Liver (tissue), 9 donors: ENCODE results near the gene SMIM35. TPM values are rescaled to one million over a fixed set of nuclear protein-coding genes. Genes with fewer than 3 reads are reported as not detected.
A peak's percentile ranks its signal among the peaks of the same experiment; 100 is the strongest.

Source experiments
- DNase-seq: peaks from one replicate; pipeline ENCODE4 v3.0.0-alpha.2; 2017; ENCODE audit warnings: low spot score
- H3K27ac ChIP-seq, 2 donors: one replicate each; pipeline ENCODE4 v1.7.0; 2013; ENCODE audit warnings: inconsistent platforms in 2 of 2, low read length in 2 of 2, control low read depth in 1 of 2, low read depth in 1 of 2, mild to moderate bottlenecking in 1 of 2
- H3K27me3 ChIP-seq, 4 donors: one replicate each; pipeline versions ENCODE4 v1.6.1 to v1.7.0; 2013; ENCODE audit warnings: low read length in 3 of 4, inconsistent platforms in 1 of 4, mild to moderate bottlenecking in 1 of 4, moderate library complexity in 1 of 4; ENCODE audit not compliant: control insufficient read depth in 4 of 4, insufficient read depth in 4 of 4
- H3K36me3 ChIP-seq, 4 donors: one replicate each; pipeline versions ENCODE4 v1.6.1 to v1.7.0; 2013; ENCODE audit warnings: low read length in 3 of 4, mild to moderate bottlenecking in 3 of 4, low read depth in 1 of 4, moderate library complexity in 1 of 4; ENCODE audit not compliant: control insufficient read depth in 4 of 4, insufficient read depth in 3 of 4
- H3K4me1 ChIP-seq, 4 donors: one replicate each; pipeline versions ENCODE4 v1.6.1 to v1.7.0; 2013; ENCODE audit warnings: low read length in 3 of 4, mild to moderate bottlenecking in 3 of 4, moderate library complexity in 1 of 4; ENCODE audit not compliant: control insufficient read depth in 4 of 4, insufficient read depth in 4 of 4
- H3K4me3 ChIP-seq, 3 donors: one replicate each; pipeline versions ENCODE4 v1.6.1 to v1.7.0; 2013; ENCODE audit warnings: low read length in 3 of 3, control low read depth in 1 of 3, low read depth in 1 of 3, mild to moderate bottlenecking in 1 of 3
- H3K9ac ChIP-seq, 2 donors: one replicate each; pipeline ENCODE4 v1.7.0; 2013; ENCODE audit warnings: low read length in 2 of 2, mild to moderate bottlenecking in 2 of 2, moderate library complexity in 2 of 2, control low read depth in 1 of 2, low read depth in 1 of 2
- H3K9me3 ChIP-seq, 4 donors: one replicate each; pipeline versions ENCODE4 v1.6.1 to v1.7.0; 2013; ENCODE audit warnings: low read length in 3 of 4; ENCODE audit not compliant: control insufficient read depth in 4 of 4
- EGR1 ChIP-seq, 2 donors: IDR thresholded peaks; 2 replicates each; pipeline ENCODE4 v1.6.1; 2016 to 2018; ENCODE audit warnings: antibody characterized with exemption in 2 of 2, low read depth in 2 of 2
- FOXA1 ChIP-seq: IDR thresholded peaks from 2 replicates; pipeline ENCODE4 v1.6.1; 2016; ENCODE audit warnings: antibody characterized with exemption
- FOXA2 ChIP-seq: IDR thresholded peaks from 2 replicates; pipeline ENCODE4 v1.6.1; 2016; ENCODE audit warnings: antibody characterized with exemption
- GABPA ChIP-seq, 2 donors: IDR thresholded peaks in 1 of 2; conservative IDR thresholded peaks in 1 of 2; 2 replicates each; pipeline ENCODE4 v1.6.1; 2016; ENCODE audit warnings: antibody characterized with exemption in 2 of 2, mild to moderate bottlenecking in 1 of 2, moderate library complexity in 1 of 2
- HNF4A ChIP-seq, 2 donors: conservative IDR thresholded peaks; 2 replicates each; pipeline ENCODE4 v1.6.1; 2016; ENCODE audit warnings: antibody characterized with exemption in 2 of 2, mild to moderate bottlenecking in 2 of 2
- HNF4G ChIP-seq: IDR thresholded peaks from 2 replicates; pipeline ENCODE4 v1.6.1; 2016; ENCODE audit warnings: antibody characterized with exemption
- JUND ChIP-seq, 2 donors: IDR thresholded peaks; 2 replicates each; pipeline ENCODE4 v1.6.1; 2016; ENCODE audit warnings: antibody characterized with exemption in 2 of 2
- NR2F2 ChIP-seq: IDR thresholded peaks from 2 replicates; pipeline ENCODE4 v1.6.1; 2016; ENCODE audit warnings: antibody characterized with exemption
- RAD21 ChIP-seq, 2 donors: IDR thresholded peaks; 2 replicates each; pipeline ENCODE4 v1.6.1; 2016; ENCODE audit warnings: antibody characterized with exemption in 2 of 2, mild to moderate bottlenecking in 2 of 2
- RXRA ChIP-seq, 2 donors: IDR thresholded peaks; 2 replicates each; pipeline ENCODE4 v1.6.1; 2017 to 2018; ENCODE audit warnings: antibody characterized with exemption in 2 of 2, mild to moderate bottlenecking in 1 of 2
- SP1 ChIP-seq: IDR thresholded peaks from 2 replicates; pipeline ENCODE4 v1.6.1; 2018; ENCODE audit warnings: antibody characterized with exemption, mild to moderate bottlenecking
- TAF1 ChIP-seq: conservative IDR thresholded peaks from 2 replicates; pipeline ENCODE4 v1.6.1; 2016; ENCODE audit warnings: antibody characterized with exemption, mild to moderate bottlenecking
- YY1 ChIP-seq: IDR thresholded peaks from 2 replicates; pipeline ENCODE4 v1.6.1; 2016; ENCODE audit warnings: antibody characterized with exemption, mild to moderate bottlenecking
- WGBS: extraction: QIAGEN DNeasy Blood & Tissue Kit; methylation state at CpG from one replicate; pipeline ENCODE4 v1.1.7; 2013; 5-methylcytosine and 5-hydroxymethylcytosine counted together
- polyA plus RNA-seq, 2 donors: library from polyadenylated mRNA; stranded (reverse) in 1 of 2; unstranded in 1 of 2; fragments of 200-250 nt in 1 of 2; fragments of >200 nt in 1 of 2; fragmentation: Nextera tagmentation in 1 of 2; extraction: Ambion mirVana in 1 of 2; gene quantifications; one replicate each; pipeline versions ENCODE4 v1.2.1 to v1.2.3, GENCODE V29; 2013 to 2015
- total RNA-seq, 2 donors: library from RNA; depleted of rRNA; stranded (reverse); fragments of >200 nt; gene quantifications; one replicate each; pipeline ENCODE4 v1.2.3, GENCODE V29; 2014
- TF ChIP-seq, protein P1 (sequence below): IDR thresholded peaks from 2 replicates; pipeline ENCODE4 v1.6.1; 2016; ENCODE audit warnings: antibody characterized with exemption
- TF ChIP-seq, protein P2 (sequence below): fragments of 150-350 bp; IDR thresholded peaks from 2 replicates; pipeline ENCODE4 v1.5.1; 2017; ENCODE audit warnings: improper control_type of control experiment, low read depth, low read length; ENCODE audit not compliant: missing input control
- TF ChIP-seq, protein P3 (sequence below): IDR thresholded peaks from 2 replicates; pipeline ENCODE4 v1.6.1; 2016; ENCODE audit warnings: antibody characterized with exemption
- TF ChIP-seq, protein P4 (sequence below): IDR thresholded peaks from 2 replicates; pipeline ENCODE4 v1.6.1; 2016; ENCODE audit warnings: antibody characterized with exemption
- donor health status: healthy.
- donor health status: healthy.
- donor health status: healthy.
- donor health status: healthy.
- donor health status: healthy.

The SMIM35 gene
- total and polyA plus RNA-seq, 4 donors = 0.07 TPM; not detected in 3

DNA sequence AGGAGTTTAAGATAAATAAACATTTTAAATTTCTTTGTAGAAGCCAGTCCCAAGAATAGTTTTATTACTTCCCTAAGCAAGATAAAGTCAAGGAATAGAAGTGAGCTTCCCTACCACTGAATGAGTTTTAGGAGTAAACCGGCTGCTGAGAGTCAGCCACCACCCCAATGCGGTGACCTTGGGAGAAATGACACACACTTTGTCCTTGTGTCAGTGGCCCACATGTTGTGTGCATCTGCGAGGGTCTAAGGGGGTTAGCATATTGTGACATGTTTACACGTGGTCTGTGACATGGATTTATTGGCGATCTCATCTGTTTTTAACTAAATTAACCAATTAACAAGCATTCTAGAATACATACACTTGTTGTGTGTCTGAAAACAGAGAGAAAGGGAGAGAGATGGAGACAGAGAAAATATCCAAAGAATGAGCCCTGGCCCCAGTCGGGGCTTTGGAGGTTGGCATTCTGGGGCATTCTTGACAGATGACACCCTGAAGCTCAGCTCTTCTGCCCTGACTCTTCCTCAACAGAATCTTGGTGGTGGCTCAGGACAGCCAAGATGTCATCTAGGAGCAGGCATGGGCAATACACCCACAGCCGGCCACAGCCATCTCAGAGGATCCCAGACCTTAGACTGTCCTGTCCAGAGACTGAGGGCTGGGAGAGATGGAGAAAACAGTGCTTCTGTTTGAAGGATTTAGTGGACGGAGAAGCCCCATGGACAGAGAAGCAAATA lies 39.6 kb downstream of the SMIM35 start:
- Histone ChIP-seq H3K27me3 (no peaks in the 10 kb centered on the region), H3K4me1 (peaks cover 0 to 6% (median 1%) of the 10 kb centered on the region in 4 donors), H3K9ac (no peak overlapping the region), H3K27ac (no peak overlapping the region), H3K9me3 (no peaks in the 10 kb centered on the region), H3K36me3 (no peaks in the 10 kb centered on the region), H3K4me3 (no peak overlapping the region)
- no peak for DNase-seq
- TF ChIP-seq RXRA (IDR thresholded peaks at IDR 0.05) = no peak
- no peak for TF ChIP-seq RAD21 (IDR thresholded peaks at IDR 0.05)
- TF ChIP-seq JUND (IDR thresholded peaks at IDR 0.05) = no peak
- TF ChIP-seq TAF1 = no peak
- TF ChIP-seq, protein P1, sequence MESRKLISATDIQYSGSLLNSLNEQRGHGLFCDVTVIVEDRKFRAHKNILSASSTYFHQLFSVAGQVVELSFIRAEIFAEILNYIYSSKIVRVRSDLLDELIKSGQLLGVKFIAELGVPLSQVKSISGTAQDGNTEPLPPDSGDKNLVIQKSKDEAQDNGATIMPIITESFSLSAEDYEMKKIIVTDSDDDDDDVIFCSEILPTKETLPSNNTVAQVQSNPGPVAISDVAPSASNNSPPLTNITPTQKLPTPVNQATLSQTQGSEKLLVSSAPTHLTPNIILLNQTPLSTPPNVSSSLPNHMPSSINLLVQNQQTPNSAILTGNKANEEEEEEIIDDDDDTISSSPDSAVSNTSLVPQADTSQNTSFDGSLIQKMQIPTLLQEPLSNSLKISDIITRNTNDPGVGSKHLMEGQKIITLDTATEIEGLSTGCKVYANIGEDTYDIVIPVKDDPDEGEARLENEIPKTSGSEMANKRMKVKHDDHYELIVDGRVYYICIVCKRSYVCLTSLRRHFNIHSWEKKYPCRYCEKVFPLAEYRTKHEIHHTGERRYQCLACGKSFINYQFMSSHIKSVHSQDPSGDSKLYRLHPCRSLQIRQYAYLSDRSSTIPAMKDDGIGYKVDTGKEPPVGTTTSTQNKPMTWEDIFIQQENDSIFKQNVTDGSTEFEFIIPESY = no peak
- TF ChIP-seq SP1 = no peak
- TF ChIP-seq FOXA1 = no peak
- TF ChIP-seq, protein P2, sequence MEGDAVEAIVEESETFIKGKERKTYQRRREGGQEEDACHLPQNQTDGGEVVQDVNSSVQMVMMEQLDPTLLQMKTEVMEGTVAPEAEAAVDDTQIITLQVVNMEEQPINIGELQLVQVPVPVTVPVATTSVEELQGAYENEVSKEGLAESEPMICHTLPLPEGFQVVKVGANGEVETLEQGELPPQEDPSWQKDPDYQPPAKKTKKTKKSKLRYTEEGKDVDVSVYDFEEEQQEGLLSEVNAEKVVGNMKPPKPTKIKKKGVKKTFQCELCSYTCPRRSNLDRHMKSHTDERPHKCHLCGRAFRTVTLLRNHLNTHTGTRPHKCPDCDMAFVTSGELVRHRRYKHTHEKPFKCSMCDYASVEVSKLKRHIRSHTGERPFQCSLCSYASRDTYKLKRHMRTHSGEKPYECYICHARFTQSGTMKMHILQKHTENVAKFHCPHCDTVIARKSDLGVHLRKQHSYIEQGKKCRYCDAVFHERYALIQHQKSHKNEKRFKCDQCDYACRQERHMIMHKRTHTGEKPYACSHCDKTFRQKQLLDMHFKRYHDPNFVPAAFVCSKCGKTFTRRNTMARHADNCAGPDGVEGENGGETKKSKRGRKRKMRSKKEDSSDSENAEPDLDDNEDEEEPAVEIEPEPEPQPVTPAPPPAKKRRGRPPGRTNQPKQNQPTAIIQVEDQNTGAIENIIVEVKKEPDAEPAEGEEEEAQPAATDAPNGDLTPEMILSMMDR = no peak
- WGBS = 85% methylated on average over 8 of the region's 8 CpGs

DNA sequence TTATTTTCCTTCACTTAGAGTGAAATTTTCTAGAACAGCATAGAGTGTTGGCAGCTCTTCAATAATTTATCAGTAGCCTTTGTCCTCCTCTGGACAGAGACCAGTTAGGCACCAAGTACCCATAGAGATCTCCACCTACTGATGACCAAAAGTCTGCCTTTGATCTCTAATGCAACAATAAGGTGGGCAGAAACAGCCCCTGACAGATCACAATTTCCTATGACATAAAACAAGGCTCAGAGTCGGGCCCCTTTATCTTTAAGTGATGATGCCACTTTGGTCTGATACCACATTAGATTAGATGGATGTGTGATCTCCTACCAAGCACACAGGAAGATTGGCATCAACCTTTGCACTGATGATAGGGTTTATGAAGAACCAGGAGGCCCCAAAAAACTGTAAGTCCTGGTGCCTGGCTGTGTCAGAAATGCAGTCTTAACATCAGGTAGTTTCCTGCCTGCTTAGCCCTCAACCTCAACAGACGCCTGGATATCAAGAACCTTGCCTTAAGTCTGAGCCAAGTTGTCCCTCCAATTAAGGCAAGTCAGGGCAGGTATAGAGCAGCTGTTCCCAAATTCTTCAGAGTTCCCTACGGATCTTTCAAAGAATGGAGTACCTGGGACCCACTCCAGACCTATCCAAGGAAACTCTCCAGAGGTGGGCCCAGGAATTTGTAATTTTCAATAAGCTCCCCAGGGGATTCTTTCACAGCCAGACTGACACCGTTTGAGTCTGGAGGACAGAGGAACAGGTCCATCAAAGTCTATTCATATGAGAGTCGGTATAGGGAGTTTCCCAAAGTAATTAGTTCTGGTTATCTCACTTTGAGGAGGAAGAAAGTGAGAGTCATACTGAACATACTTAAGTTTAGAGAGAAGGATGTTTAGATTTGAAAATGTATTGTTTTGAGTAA lies 40.5 kb downstream of the SMIM35 start:
- no peak for DNase-seq
- Histone ChIP-seq H3K27ac (no peak overlapping the region), H3K36me3 (no peaks in the 10 kb centered on the region), H3K4me1 (peaks cover 0 to 6% (median 1%) of the 10 kb centered on the region in 4 donors), H3K27me3 (no peaks in the 10 kb centered on the region), H3K9ac (no peak overlapping the region), H3K4me3 (no peak overlapping the region), H3K9me3 (no peaks in the 10 kb centered on the region)
- TF ChIP-seq NR2F2 = no peak
- peak; percentile 30 to 35 for TF ChIP-seq HNF4A (conservative IDR thresholded peaks at IDR 0.05)
- no peak for TF ChIP-seq GABPA (IDR thresholded peaks at IDR 0.05 in 1 of 2, conservative IDR thresholded peaks at IDR 0.05 in 1 of 2)
- WGBS = 66% methylated on average over 5 of the region's 5 CpGs

DNA sequence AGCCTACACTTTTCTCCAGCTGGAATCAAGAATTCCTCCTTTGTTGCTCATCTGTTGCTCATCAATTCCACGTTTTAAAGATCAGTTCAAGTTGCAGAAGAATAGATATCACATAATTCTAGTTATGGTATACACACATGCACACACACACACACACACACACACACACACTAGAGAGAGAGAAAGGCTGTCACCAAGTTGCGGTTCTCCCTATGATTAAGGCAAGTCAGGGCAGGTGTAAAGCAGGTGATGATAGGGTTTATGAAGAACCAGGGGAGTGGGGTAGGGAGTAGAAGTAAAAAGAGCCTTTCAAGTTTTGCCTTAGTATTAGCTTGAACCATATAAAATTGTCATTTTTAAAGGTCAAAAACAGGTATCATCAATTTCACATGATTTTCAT lies 41.6 kb downstream of the SMIM35 start:
- WGBS = 84% methylated on average over 2 of the region's 2 CpGs
- no peak for DNase-seq
- no peaks in the 10 kb centered on the region for H3K9me3 ChIP-seq
- H3K9ac ChIP-seq = no peak overlapping the region
- no peaks in the 10 kb centered on the region for H3K36me3 ChIP-seq
- no peak overlapping the region for H3K27ac ChIP-seq
- H3K4me1 ChIP-seq = peaks cover 0 to 6% (median 1%) of the 10 kb centered on the region in 4 donors
- no peak overlapping the region for H3K4me3 ChIP-seq
- H3K27me3 ChIP-seq = no peaks in the 10 kb centered on the region
- TF ChIP-seq HNF4G (no peak), FOXA2 (no peak), HNF4A (conservative IDR thresholded peaks at IDR 0.05) (no peak), YY1 (no peak), RAD21 (IDR thresholded peaks at IDR 0.05) (no peak), SP1 (no peak), EGR1 (IDR thresholded peaks at IDR 0.05; ENCODE audit: low read depth in 2 of 2) (no peak), GABPA (IDR thresholded peaks at IDR 0.05 in 1 of 2, conservative IDR thresholded peaks at IDR 0.05 in 1 of 2) (no peak), FOXA1 (no peak), NR2F2 (no peak)
- TF ChIP-seq, protein P3, sequence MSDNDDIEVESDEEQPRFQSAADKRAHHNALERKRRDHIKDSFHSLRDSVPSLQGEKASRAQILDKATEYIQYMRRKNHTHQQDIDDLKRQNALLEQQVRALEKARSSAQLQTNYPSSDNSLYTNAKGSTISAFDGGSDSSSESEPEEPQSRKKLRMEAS = no peak
- TF ChIP-seq, protein P4, sequence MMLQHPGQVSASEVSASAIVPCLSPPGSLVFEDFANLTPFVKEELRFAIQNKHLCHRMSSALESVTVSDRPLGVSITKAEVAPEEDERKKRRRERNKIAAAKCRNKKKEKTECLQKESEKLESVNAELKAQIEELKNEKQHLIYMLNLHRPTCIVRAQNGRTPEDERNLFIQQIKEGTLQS = no peak
- TF ChIP-seq, protein P2 = no peak
